HG03457 (cell line): ENCODE results near the gene LPCAT3.

Source experiments
- ATAC-seq: cut with Tn5 transposase; IDR thresholded peaks from one replicate; pipeline ENCODE4 v1.9.1; 2021; ENCODE audit warnings: moderate number of reproducible peaks; ENCODE audit not compliant: unreplicated experiment

Gene LPCAT3

GRCh38 chr12:7001921-7002591, 16.2 kb downstream of the LPCAT3 start:
- no peak for ATAC-seq

- no peak for ATAC-seq
These were observed 19.4 kb downstream of the LPCAT3 start for GRCh38 chr12:6998715-6999451.

- ATAC-seq, result no peak
These were observed 22.2 kb downstream of the LPCAT3 start for GRCh38 chr12:6996040-6996441.

GRCh38 chr12:6987956-6988553, 30.2 kb downstream of the LPCAT3 start:
- no peak for ATAC-seq

GRCh38 chr12:6982532-6982931, 35.7 kb downstream of the LPCAT3 start:
- ATAC-seq, result no peak

GRCh38 chr12:6981152-6982052, 36.9 kb downstream of the LPCAT3 start:
- no peak for ATAC-seq

DNA sequence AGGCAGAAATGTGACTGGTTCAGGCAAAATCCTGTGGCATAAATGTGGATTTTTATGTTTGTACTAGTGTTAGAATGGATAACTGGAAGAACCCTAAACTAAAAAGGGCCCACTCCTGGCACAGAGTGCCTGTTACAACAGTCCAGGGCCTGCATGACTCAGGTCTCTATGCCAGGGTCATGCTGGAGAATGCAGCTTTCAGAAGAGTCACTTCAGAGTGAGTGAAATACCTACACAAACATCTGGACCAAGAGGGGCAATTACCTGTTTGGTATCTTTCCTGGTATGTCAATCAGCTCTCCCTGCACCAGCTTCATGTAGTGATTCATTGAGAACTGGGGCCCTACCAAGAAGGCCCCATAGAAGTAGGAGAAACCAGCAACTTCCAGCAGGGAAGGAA, 37.5 kb downstream of the LPCAT3 start:
- ATAC-seq, result no peak

- no peak for ATAC-seq
These were observed 38.2 kb downstream of the LPCAT3 start for GRCh38 chr12:6980075-6980474.

GRCh38 chr12:6979453-6979852, 38.8 kb downstream of the LPCAT3 start:
- no peak for ATAC-seq

DNA sequence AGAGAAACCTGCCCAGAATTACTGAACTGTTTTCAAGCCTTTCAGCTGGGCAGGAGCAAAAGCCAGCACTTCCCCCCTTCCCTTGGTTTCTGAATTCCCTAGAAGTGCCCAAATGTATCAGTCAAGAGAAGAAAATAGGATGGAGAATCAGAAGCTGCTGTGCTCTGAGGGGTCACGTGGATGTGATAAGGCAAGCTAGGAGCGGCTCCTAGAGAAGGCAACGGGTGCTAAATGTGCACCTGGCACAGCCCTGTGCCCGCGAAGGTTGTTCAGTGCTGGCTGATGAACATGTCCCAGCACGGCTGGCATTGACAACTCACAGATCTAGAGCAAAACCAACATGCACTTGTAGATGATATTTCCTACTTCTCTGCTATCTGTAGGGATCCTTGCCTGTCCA, 39.3 kb downstream of the LPCAT3 start:
- ATAC-seq, result no peak

GRCh38 chr12:6978611-6979011, 39.7 kb downstream of the LPCAT3 start:
- ATAC-seq, result no peak

DNA sequence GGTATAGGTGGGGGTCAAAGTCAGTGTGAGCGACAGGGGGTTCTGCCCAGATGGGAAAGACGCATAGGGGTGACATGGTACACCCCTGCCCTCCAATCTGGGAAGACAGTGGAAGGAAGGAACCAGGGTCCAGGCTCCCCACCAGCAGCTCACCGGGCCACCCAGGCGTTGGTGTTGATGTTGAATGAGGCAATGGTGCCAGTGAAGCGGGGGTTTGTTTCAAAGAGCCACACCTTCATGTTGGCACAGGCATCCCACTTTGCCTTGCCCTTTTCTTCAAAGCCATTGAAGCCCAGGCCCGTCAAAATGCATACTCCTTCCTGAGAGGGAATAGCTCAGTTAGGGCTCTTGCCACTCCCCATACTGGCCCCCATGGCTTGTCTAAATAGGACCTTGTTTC, 40.1 kb downstream of the LPCAT3 start:
- no peak for ATAC-seq

DNA sequence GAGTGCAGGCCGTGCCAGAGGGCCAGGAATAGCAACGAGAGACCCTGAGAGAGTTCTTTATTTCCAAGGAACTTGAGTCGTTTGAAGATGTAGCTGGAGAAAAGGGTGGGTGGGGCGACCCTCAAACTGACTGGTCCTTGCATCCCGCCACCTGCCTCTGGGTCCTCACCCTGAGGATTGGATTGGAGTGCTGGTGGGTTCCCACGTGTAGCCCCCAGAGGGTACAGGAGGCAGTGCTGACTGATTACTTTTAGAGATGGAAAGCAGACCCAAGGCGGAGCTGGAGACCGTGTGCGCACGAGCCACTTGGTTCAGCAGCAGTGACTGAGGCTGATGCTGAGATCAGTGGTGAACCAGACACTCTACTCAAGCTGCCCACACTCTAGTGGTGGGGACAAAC, 40.6 kb downstream of the LPCAT3 start:
- ATAC-seq, result no peak

DNA sequence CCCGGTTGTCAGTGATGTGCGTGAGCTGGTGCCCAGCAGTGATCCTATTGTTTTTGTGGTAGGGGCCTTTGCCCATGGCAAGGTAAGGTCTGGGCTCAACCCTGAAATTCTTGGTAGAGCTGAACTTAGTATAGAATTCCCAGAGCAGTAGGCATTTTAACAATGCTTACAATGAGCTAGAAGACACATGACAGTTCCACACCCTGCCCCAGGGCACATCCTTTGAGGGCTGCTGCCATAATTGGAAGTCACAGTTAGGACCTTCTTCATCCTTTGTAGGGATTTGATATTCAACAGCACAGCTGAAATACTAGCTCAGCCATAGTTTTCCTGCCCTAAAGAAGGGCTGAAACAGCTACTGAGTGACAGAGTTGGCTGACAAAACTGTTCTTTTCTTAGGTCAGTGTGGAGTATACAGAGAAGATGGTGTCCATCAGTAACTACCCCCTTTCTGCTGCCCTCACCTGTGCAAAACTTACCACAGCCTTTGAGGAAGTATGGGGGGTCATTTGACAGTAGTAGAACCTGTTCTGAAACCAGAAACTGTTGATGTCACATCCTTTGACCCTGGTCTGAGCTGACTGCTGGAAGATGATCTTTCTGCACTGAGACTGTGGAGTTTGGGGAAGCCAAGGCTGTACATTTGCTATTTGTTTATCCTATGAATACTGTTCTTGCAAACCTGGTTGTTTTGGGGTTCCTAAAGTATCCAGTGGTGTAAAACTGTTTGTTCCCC, 42.8 kb downstream of the LPCAT3 start:
- ATAC-seq, result no peak

DNA sequence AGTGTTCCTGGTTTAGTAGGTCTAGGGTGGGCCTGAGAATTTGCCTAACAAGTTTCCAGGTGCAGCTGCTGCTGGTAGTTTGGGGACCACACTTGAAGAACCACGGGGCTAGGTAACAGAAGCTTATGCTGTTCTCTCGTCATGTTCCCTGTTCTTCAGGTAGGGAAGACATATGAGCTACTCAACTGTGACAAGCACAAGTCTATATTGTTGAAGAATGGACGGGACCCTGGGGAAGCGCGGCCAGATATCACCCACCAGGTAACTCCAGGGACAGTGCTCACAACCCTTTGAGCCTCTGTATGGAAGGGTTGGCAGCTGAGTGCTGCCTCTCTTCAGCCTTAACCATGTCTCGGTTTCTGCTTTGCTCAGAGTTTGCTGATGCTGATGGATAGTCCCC, 44.1 kb downstream of the LPCAT3 start:
- no peak for ATAC-seq

GRCh38 chr12:6970096-6970527, 48.2 kb downstream of the LPCAT3 start:
- no peak for ATAC-seq

GRCh38 chr12:6968426-6968825, 49.9 kb downstream of the LPCAT3 start:
- no peak for ATAC-seq

GRCh38 chr12:6967651-6968100, 50.6 kb downstream of the LPCAT3 start:
- ATAC-seq, result no peak

- ATAC-seq, result no peak
These were observed 51.9 kb downstream of the LPCAT3 start for GRCh38 chr12:6966351-6966750.

DNA sequence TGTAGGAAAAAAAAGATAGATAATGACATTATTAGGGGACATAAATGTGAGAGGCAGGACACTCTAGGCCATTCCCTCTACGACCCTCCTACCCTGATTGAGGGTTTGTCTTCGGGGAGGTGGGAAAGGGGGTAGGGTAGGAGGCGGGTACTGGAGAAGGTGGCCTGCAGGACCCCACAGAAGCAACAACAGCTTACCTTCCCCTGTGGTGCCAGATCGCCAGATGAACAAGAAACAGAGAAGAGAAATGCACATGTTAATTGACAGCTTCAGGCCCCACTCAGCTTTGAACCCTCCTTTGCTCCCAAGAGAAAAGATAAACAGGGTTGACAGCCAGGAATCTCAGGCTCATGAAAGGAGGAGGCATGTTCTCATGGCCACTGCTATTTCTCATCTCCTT, 52.6 kb downstream of the LPCAT3 start:
- ATAC-seq, result no peak
